ENCODE data around the gene DUOX2.
A peak's percentile ranks its signal among the peaks of the same experiment; 100 is the strongest.
"Not testable (repeated sequence)": the region's sequence is repeated elsewhere in the genome, so short reads cannot be mapped to it uniquely, and the experiment has no call there.

Gene DUOX2

GRCh38 chr15:45118996-45119395 lies 5.0 kb upstream of the DUOX2 start:
- no peak for DNase-seq (ENCODE audit: low read depth)

GRCh38 chr15:45118131-45118588 lies 4.2 kb upstream of the DUOX2 start:
- DNase-seq (ENCODE audit: low read depth) = peak; percentile 69

DNA sequence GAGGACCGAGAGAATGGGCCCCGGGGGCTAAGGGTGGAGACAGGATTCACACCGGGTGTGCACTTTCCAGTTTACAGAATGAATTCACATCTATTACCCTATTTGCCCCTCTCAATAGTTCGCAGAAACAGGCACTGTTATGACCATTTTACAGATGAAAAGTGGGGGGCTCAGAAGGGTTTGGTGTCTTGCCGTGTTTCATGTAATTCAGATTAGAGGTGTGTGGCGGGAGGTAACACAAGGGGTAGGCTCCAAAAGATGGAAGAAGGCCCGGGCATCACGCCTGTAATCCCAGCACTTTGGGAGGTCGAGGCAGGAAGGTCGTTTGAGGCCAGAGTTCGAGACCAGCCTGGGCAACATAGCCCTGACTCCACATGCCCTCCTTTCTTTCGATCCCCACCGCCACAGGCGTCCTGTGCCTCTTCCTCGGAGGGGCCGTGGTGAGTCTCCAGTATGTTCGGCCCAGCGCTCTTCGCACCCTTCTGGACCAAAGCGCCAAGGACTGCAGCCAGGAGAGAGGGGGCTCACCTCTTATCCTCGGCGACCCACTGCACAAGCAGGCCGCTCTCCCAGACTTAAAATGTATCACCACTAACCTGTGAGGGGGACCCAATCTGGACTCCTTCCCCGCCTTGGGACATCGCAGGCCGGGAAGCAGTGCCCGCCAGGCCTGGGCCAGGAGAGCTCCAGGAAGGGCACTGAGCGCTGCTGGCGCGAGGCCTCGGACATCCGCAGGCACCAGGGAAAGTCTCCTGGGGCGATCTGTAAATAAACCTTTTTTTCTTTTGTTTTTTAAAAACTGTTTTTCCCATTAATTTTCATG lies 3.5 kb upstream of the DUOX2 start:
- DNase-seq (ENCODE audit: low read depth) = no peak

DNA sequence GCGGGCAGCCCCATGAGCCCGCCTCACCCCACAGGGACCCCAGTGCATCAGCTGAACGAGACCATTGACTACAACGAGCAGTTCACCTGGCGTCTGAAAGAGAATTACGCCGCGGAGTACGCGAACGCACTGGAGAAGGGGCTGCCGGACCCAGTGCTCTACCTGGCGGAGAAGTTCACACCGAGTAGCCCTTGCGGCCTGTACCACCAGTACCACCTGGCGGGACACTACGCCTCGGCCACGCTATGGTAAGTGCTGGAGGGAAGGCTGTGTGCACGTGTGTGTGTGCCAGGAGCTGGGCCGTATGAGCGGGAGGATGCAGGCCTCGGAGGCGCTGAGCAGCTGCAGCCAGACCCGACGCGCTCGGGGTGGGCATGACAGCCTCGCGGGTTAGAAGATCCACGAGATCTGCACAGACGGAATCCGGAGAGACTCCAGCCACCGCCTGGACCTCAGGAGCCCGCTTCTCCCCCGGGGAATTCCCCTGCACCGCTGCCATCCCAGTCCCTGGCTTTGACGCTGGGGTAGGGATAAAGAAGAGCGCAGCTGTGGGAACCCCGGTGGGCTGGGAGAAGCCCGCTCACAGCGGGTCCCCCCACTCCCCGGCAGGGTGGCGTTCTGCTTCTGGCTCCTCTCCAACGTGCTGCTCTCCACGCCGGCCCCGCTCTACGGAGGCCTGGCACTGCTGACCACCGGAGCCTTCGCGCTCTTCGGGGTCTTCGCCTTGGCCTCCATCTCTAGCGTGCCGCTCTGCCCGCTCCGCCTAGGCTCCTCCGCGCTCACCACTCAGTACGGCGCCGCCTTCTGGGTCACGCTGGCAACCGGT lies 2.7 kb upstream of the DUOX2 start:
- DNase-seq (ENCODE audit: low read depth) = no peak

DNA sequence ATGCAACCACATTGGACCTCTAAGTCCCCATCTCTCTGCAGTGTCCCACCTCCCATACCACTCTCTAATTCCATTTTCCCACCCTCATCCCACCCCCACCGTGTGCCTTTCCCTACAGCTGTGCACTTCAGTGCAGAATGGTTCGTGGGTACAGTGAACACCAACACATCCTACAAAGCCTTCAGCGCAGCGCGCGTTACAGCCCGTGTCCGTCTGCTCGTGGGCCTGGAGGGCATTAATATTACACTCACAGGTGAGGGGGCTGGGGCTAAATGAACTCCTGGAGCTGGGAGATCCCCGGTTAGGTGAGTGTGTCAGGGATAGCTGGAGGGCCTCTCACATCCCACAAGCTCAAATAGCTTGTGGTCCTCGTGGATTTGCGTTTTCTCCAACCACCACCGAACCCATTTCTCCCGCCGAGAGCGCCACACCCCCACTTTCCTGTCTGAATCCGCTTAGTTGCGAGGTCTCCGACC lies 2.1 kb upstream of the DUOX2 start:
- DNase-seq (ENCODE audit: low read depth) = no peak

GRCh38 chr15:45115312-45115820 lies 1.4 kb upstream of the DUOX2 start:
- no peak for DNase-seq (ENCODE audit: low read depth)

GRCh38 chr15:45114751-45115085 lies 746 bp upstream of the DUOX2 start:
- no peak for DNase-seq (ENCODE audit: low read depth)

DNA sequence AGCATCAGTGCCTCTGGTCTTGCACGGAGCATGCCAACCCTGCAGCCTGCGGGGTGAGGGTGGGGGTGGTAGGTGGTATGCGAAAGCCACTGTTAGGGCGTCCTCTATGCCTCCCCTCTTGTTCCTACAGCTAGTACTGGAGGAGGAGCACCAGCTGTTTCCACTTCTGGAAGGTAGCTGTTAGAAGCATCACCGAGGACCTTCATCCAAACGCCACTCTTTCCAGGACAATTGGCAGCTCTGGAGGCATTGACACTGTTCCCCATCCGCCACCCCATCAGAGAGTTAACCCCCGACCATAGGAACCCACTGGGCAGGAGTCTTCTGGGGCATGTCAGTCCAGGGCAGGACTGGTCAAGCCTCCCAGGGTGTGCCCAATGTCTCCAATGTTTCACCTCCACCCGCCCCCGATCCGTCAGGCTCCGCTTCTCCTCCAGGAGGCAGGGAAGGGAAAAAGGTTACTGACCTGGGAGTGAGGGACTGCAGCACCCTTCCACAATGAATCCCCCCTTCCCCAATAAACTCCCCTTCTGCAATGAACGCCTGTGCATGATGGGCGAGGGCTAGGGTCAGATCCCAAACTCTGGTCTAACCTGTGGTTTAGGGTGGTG lies 487 bp downstream of the DUOX2 start:
- DNase-seq (ENCODE audit: low read depth) = no peak

DNA sequence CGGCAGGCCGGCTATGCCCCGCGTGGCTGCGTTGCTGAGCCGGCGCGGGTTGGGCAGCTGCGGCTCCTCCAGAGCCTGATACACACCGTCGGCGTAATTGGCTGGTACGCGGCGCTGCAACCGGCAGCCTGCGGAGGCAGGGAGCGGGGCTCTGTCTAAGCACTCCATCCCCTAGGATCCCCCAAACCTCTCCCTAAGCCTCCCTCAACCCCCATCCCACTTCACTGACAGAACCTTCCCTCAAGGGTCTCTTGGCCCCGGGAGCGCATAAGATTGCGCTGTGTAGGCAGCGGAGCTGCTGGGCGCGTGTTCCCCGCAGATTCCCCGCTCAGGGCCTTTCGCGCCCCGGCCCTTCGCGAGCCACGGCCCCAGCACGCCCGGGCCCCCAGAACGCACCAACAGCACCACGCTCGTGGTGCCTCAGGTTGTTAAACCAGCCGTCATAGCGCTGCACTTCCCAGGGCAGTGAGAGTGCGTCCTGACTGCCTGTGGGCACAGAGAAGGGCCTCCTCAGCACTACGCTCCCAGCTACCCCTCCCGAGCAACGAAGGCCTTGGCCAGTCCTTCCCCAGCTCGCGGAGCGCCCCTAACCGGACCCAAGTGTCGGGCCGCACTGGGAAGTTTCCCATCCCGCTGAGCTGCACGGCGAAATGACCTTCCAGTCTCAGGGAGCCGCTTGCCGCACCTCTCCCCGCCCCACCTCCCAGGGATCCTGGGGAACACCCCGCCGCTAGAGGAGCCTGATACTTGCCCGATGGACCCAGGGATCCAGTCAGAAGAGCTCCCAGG lies 1.2 kb downstream of the DUOX2 start:
- no peak for DNase-seq (ENCODE audit: low read depth)

GRCh38 chr15:45112143-45112590 lies 1.8 kb downstream of the DUOX2 start:
- no peak for DNase-seq (ENCODE audit: low read depth)

- DNase-seq (ENCODE audit: low read depth) = no peak
Measured at GRCh38 chr15:45111390-45112142, 2.4 kb downstream of the DUOX2 start.

- no peak for DNase-seq (ENCODE audit: low read depth)
Measured at GRCh38 chr15:45110256-45110820, 3.6 kb downstream of the DUOX2 start.

GRCh38 chr15:45107941-45108630 lies 5.9 kb downstream of the DUOX2 start:
- no peak for DNase-seq (ENCODE audit: low read depth)

DNA sequence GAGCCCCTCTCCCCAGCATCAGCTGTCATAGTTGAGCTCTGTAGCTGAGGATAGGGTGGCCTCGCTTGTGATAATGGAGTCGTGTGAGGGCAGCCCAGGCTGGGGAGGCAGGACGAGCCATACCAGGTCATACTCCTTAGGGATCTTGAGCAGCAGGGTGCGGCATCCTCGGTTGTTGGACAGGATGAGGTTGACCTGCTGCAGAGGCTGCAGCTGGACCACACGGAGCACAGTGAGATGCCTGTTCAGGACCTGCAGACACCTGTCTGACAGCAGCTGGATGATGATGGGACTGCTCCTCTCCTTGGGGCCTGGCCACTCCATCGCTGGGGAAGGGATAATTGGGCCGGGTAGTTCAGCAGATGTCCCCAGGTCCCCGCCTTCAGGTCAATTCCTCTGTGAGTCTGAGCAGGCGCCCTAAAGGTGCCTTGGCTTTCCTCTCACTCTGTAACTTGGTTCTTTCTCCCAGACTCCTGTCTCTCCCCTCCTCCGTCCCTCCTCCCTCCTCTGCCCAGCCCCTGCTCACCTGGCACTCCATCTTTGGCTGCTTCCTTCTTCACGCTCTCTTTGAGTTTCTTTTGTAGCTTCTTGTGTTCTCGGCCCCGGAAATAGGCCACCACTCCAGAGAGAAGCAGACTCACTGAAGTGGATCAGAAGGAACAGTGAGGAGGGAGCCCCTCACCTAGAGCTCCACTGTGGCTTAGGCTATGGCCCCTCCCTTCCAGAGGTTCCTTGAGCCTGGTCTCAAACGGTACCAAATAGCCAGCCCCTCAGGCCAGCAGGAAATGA lies 7.8 kb downstream of the DUOX2 start:
- no peak for DNase-seq (ENCODE audit: low read depth)

GRCh38 chr15:45105586-45105985 lies 8.4 kb downstream of the DUOX2 start:
- no peak for DNase-seq (ENCODE audit: low read depth)

DNA sequence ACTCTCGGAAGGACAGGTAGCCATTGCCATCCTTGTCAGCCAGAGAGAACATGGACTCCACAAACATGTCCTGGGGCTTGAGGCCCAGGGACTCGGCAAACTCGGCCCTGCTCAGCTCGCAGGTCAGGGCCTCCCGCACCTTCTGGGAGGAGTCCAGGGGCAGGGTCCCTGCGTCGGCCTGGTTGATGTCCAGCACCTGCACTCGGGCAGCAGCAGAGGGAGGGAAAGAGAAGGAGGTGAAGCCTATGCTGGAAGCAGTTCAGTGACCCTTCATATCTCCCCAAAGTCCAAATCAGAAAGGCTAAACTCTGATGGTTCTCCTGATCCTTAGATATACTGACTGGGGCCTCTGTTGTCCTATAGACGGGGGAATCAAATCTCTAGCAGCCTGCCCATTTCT lies 9.8 kb downstream of the DUOX2 start:
- not testable (repeated sequence) for DNase-seq (ENCODE audit: low read depth)

- no peak for DNase-seq (ENCODE audit: low read depth)
Measured at GRCh38 chr15:45102226-45102625, 11.7 kb downstream of the DUOX2 start.

DNA sequence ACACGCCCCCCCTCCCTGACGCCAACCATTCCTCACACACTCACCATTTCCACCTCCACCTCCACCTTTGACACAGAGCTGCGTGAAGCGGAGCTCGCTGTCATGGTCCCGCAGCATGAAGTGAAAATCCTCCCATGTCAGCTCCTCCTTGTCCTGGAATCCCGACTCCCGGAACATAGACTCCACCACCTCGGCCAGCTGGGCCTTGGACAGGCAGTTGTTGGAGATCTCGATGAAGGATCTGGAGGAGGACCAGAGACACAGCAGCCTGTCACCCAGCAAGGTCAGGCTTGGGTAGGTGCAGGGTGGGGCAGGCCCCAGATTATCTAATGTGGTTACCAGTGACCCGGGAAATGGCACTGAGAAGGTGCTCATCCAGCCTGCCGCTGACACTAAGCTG lies 12.2 kb downstream of the DUOX2 start:
- no peak for DNase-seq (ENCODE audit: low read depth)

Measured in CMK (cell line).